GM12874 (cell line): ENCODE measurements around the gene CORO1C.

Experiments
- TF ChIP-seq, protein P1 (sequence below): IDR thresholded peaks from 2 replicates; pipeline ENCODE4 v1.5.1; 2011; ENCODE audit warnings: low read depth, mild to moderate bottlenecking, control low read depth, low read length, moderate library complexity; ENCODE audit not compliant: insufficient read depth

CORO1C gene

DNA sequence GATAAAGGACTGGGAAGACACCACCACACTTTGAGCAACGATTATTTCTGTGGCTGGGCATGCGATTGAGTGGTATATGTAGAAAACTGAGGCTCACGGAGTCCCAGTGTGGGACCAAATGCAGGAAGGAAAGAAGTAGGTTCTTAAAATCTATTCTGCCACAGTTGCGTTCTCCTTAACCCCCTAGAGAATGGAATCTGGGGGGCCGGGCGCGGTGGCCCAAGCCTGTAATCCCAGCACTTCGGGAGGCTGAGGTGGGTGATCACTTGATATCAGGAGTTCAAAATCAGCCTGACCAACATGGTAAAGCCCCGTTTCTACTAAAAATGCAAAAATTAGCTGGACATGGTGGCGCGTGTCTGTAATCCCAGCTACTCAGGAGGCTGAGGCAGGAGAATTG, 29.9 kb upstream of the CORO1C start:
- TF ChIP-seq, protein P1, sequence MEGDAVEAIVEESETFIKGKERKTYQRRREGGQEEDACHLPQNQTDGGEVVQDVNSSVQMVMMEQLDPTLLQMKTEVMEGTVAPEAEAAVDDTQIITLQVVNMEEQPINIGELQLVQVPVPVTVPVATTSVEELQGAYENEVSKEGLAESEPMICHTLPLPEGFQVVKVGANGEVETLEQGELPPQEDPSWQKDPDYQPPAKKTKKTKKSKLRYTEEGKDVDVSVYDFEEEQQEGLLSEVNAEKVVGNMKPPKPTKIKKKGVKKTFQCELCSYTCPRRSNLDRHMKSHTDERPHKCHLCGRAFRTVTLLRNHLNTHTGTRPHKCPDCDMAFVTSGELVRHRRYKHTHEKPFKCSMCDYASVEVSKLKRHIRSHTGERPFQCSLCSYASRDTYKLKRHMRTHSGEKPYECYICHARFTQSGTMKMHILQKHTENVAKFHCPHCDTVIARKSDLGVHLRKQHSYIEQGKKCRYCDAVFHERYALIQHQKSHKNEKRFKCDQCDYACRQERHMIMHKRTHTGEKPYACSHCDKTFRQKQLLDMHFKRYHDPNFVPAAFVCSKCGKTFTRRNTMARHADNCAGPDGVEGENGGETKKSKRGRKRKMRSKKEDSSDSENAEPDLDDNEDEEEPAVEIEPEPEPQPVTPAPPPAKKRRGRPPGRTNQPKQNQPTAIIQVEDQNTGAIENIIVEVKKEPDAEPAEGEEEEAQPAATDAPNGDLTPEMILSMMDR: no peak

DNA sequence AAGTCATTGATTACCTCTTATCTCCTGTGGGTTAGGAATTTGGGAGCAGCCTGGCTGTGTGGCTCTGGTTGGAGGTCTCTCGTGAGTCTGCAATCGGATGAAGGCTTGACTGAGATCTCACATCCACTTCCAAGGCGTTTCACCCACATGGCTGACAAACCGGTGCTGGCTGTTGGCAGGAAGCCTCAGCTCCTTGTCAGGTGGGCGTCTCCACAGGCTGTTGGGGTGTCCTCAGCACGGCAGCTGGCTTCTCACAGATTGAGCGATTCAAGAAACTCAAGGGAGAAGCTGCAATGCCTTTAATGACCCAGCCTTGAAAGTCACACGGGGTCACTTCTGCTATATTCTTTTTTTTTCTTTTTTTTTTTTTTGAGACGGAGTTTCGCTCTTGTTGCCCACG, 28.6 kb upstream of the CORO1C start:
- TF ChIP-seq, protein P1: no peak

DNA sequence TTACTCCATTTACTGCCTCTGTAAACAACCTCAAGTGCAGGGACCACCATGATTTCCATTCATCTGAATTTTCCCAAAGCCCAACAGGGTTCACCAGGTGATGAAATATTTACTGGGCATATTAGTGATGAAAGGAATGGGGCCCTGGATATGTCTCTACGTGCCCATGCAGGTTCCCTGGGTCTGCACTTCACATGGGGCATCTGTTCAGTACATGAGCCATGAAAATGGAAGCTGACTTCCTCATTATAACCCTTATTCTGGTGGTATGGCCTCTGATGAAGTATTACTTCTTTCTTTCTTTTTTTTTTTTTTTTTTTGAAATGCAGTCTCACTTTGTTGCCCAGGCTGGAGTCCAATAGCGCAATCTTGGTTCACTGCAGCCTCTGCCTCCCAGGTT, 26.5 kb upstream of the CORO1C start:
- TF ChIP-seq, protein P1: no peak

DNA sequence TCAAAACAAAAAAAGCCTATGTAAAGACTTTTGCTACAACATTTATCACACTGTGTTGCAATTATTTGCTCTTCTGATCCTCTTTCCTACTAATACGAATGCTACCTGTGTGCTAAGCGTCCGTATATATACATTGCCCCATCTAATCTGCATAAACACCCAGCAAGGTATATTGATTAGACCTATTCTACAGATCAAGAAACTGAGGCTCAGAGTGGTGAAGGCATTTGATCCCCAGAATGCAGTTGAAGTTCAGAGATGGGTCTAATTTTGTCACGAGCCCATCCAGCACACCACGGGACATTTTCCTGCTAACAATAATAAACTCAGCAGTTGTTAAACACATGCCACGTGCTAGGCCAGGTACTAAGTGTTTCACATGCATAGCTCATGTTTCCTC, 25.1 kb upstream of the CORO1C start:
- TF ChIP-seq, protein P1: no peak

DNA sequence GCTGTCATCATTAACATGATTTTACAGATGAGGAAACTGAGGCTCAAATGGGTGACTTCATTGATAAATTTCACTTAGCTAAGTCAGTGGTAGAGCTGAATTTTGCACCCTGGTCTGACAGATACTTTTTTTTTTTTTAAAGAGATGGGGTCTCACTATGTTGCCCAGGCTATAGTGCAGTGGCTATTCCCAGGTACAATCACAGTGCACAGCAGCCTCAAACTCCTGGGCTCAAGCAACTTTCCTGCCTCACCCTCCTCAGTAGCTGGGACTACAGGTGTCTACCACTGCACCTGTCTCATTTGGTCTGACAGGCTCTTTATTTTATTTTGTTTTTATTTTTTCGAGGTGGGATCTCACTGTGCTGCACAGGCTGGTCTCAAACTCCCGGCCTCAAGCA, 24.2 kb upstream of the CORO1C start:
- TF ChIP-seq, protein P1: no peak

DNA sequence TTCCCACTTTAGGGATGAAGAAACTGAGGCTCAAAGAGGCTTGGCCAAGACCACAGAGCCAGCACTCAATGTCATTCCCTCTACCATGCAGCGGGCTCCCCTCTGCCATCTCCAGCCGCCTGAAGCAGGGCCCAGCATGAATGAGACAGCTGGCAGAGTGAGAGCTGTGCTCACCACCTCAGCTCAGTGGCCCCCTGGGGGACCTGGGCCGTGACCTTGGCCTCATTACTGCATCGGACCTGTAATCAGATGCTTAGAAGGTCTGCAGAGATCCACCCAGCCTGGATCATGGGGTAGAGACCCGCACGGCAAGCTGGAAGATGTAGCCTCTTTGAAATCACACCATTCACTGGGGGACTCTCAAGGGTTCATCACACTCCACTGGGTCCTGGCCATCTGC, 22.7 kb upstream of the CORO1C start:
- TF ChIP-seq, protein P1: no peak

DNA sequence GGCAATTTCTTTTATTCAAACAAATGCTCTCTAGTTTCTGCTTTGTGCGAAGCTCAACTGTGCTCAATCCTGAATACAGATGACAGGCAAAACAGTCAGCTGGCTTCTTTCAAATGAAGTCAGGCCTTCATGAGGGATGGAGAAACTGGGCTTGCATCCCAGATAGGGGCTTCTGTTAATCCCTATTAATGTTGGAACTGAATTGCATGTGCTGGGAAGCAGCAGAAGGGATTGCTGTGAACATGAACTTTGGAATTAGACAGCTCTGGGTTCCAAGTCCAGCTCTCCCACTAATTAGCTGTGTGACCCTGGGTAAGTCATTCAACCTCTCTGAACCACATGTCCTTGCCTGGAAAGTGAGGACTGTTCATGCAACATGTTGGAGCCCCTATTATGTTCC, 21.1 kb upstream of the CORO1C start:
- TF ChIP-seq, protein P1: no peak

DNA sequence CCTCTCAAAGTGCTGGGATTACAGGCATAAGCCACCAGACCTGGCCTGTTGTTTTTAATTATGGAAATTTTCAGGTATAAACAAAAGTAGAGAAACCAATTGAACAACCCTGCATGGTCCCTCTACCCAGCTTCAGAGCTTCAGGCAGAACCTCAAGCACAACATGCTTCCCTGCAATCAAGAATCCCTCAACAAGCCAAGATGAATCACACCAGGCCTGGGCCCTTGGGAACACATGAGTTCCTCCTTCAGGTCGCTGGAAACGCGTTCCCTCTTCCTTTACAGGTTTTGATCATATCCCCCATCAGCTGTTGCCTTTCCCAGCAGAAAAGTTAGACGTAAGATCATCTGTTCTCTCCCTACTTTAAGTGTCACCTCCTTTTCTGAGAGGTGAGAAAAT, 20.5 kb upstream of the CORO1C start:
- TF ChIP-seq, protein P1: no peak
